Peyer's patch (tissue), 4 donors: ENCODE data around the gene DMWD.

Experiments
- CTCF ChIP-seq, 6 experiments: fragments of 450-650 bp in 4 of 6; fragments of 200-600 bp in 2 of 6; sonication (generic) in 1 of 6; IDR thresholded peaks; one replicate each; pipeline ENCODE4 v1.5.1; 2017 to 2019; ENCODE audit warnings: antibody characterized with exemption in 6 of 6, mild to moderate bottlenecking in 3 of 6, moderate library complexity in 1 of 6
- POLR2A ChIP-seq, 2 donors: fragments of 450-650 bp; IDR thresholded peaks; one replicate each; pipeline ENCODE4 v1.5.1; 2017; ENCODE audit warnings: antibody characterized with exemption in 2 of 2, mild to moderate bottlenecking in 2 of 2, moderate library complexity in 2 of 2

GRCh38 chr19:45745606-45746005, 47.0 kb downstream of the DMWD start:
- TF ChIP-seq CTCF (IDR thresholded peaks at IDR 0.05) (no peak), POLR2A (IDR thresholded peaks at IDR 0.05) (no peak)
